ENCODE results near the gene KCNT1.

Gene KCNT1

GRCh38 chr9:135825435-135826187 is 123.6 kb downstream of the KCNT1 start:
- no peak for DNase-seq

GRCh38 chr9:135826188-135826545 is 124.2 kb downstream of the KCNT1 start:
- DNase-seq = no peak

GRCh38 chr9:135827301-135827700 is 125.3 kb downstream of the KCNT1 start:
- DNase-seq = no peak

- DNase-seq = no peak
These were observed 126.0 kb downstream of the KCNT1 start for GRCh38 chr9:135827866-135828580.

GRCh38 chr9:135828656-135829055 is 126.7 kb downstream of the KCNT1 start:
- DNase-seq = no peak

- DNase-seq = no peak
These were observed 128.5 kb downstream of the KCNT1 start for GRCh38 chr9:135830496-135830895.

GRCh38 chr9:135833864-135834263 is 131.9 kb downstream of the KCNT1 start:
- no peak for DNase-seq

DNA sequence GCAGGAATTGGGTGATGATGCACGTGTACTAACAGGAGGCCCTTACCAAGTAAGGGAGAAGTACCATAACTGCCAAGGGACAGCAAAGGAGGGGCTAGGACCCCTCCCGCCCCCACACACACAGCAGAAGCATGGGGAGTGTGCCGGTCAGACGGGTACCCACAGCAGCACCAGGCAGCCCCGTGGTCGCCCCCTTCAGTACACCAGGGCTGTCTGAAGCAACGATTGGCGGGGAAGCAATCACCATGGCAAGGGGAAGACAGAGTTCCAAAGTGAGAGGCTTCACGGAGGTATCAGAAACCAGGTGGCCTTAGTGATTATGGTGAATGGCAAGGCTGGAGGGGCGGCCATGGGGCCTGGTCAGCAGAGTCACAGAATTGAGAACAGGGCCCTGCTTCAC is 133.1 kb downstream of the KCNT1 start:
- DNase-seq = no peak

DNA sequence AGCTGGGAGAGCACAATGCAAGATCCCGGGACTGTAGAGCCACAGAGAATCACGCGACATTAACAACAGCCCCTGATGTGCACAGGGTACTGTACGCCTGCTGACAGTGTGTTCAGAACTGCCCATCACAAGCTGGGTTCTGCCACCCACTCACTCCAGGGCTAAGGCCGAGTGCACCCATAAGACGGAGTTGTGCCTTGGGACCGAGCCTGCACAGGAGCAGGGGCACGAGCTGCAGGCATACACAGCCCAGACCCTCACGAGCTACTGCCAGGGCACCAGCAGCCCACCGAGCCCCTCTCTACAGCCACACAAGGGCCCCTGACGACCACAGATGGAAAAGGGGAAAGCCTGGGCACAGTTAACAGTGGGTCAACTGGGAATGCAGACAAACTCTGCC is 137.5 kb downstream of the KCNT1 start:
- DNase-seq = no peak

- no peak for DNase-seq
These were observed 138.1 kb downstream of the KCNT1 start for GRCh38 chr9:135840107-135840506.

- no peak for DNase-seq
These were observed 138.6 kb downstream of the KCNT1 start for GRCh38 chr9:135840539-135840938.

All from stimulated activated CD4-positive, alpha-beta T cell treated with anti-CD3 and anti-CD28 coated beads, Interleukin-4, amount 100 ng/mL, for 4 hours (primary cell).